DND-41 (cell line): ENCODE data around the gene UBR3.

Source experiments
- ATAC-seq: fragments of 200-7000 bp; cut with Tn5 transposase; 3 replicates; pipeline ENCODE4 v1.9.1; 2021; ENCODE audit warnings: low read depth; ENCODE audit not compliant: insufficient read depth
- DNase-seq: peaks from one replicate; pipeline ENCODE4 v3.0.0-alpha.2; 2020
- H2AFZ ChIP-seq: 2 replicates; pipeline ENCODE4 v1.6.0; 2012; ENCODE audit warnings: low read depth, low read length
- H3K27ac ChIP-seq: 2 replicates; pipeline ENCODE4 v1.5.1; 2012; ENCODE audit warnings: low read length, inconsistent platforms
- H3K27me3 ChIP-seq: fragments of 200-600 bp; sonication (generic); 2 replicates; pipeline ENCODE4 v1.6.0; 2012; ENCODE audit warnings: low read length, mild to moderate bottlenecking, inconsistent platforms; ENCODE audit not compliant: insufficient read depth, poor library complexity
- H3K36me3 ChIP-seq: 2 replicates; pipeline ENCODE4 v1.5.1; 2012; ENCODE audit warnings: low read length, inconsistent platforms; ENCODE audit not compliant: insufficient read depth
- H3K4me1 ChIP-seq: 2 replicates; pipeline ENCODE4 v1.5.1; 2012; ENCODE audit warnings: mild to moderate bottlenecking, low read length; ENCODE audit not compliant: insufficient read depth
- H3K4me2 ChIP-seq: 2 replicates; pipeline ENCODE4 v1.6.0; 2012; ENCODE audit warnings: mild to moderate bottlenecking, moderate library complexity, low read length, inconsistent platforms; ENCODE audit not compliant: insufficient read depth
- H3K4me3 ChIP-seq, 2 experiments: fragments of 200-600 bp in 1 of 2; shearing (Covaris generic) in 1 of 2; 2 replicates each; pipeline ENCODE4 v1.5.1; 2012 to 2016; ENCODE audit warnings: inconsistent platforms in 2 of 2, low read length in 2 of 2, mild to moderate bottlenecking in 2 of 2, low read depth in 1 of 2, moderate library complexity in 1 of 2
- H3K79me2 ChIP-seq: 2 replicates; pipeline ENCODE4 v1.6.0; 2012; ENCODE audit warnings: low read length, inconsistent platforms; ENCODE audit not compliant: insufficient read depth
- H3K9ac ChIP-seq: 2 replicates; pipeline ENCODE4 v1.6.0; 2012; ENCODE audit warnings: low read depth, mild to moderate bottlenecking, inconsistent platforms, low read length, moderate library complexity
- H3K9me3 ChIP-seq: 2 replicates; pipeline ENCODE4 v1.5.1; 2012; ENCODE audit warnings: low read length, moderate library complexity, mild to moderate bottlenecking, inconsistent platforms; ENCODE audit not compliant: insufficient read depth, severe bottlenecking
- H4K20me1 ChIP-seq: 2 replicates; pipeline ENCODE4 v1.6.0; 2012; ENCODE audit warnings: low read length; ENCODE audit not compliant: insufficient read depth
- CTCF ChIP-seq: IDR thresholded peaks from 2 replicates; pipeline ENCODE4 v1.5.1; 2012; ENCODE audit warnings: borderline replicate concordance, low read length, moderate library complexity, mild to moderate bottlenecking; ENCODE audit not compliant: poor library complexity, severe bottlenecking; ENCODE audit errors: extremely low read depth
- EZH2 ChIP-seq: IDR thresholded peaks from 3 replicates; pipeline ENCODE4 v1.6.1; 2012; ENCODE audit warnings: borderline replicate concordance, low read depth, mild to moderate bottlenecking, moderate library complexity, low read length, inconsistent platforms; ENCODE audit not compliant: severe bottlenecking

The UBR3 gene

GRCh38 chr2:170017860-170018532, 190.7 kb downstream of the UBR3 start:
- no peak for ATAC-seq
- no peak for TF ChIP-seq CTCF
- TF ChIP-seq EZH2, result no peak

GRCh38 chr2:170019060-170019805, 192.0 kb downstream of the UBR3 start:
- Histone ChIP-seq H4K20me1 (no peaks in the 10 kb centered on the region), H3K4me1 (no peaks in the 10 kb centered on the region), H3K9ac (no peak overlapping the region), H3K79me2 (no peaks in the 10 kb centered on the region), H3K4me3 (no peak overlapping the region), H3K27ac (no peak overlapping the region), H2AFZ (no peak overlapping the region), H3K9me3 (no peaks in the 10 kb centered on the region), H3K27me3 (no peaks in the 10 kb centered on the region), H3K4me2 (no peak overlapping the region), H3K36me3 (peaks cover 16% of the 10 kb centered on the region; the same call in 1 of the 2 replicates)
- no peak for DNase-seq
- no peak for TF ChIP-seq CTCF
- no peak for TF ChIP-seq EZH2
- ATAC-seq, result no peak

More at GRCh38 chr2:170017860-170018532, 190.7 kb downstream of the UBR3 start:
- Histone ChIP-seq H2AFZ (no peak overlapping the region), H3K4me3 (no peak overlapping the region), H3K4me2 (no peak overlapping the region), H3K27me3 (no peaks in the 10 kb centered on the region), H3K9me3 (no peaks in the 10 kb centered on the region), H3K27ac (no peak overlapping the region), H3K9ac (no peak overlapping the region), H4K20me1 (no peaks in the 10 kb centered on the region), H3K4me1 (no peaks in the 10 kb centered on the region), H3K36me3 (peaks cover 15% of the 10 kb centered on the region; the same call in 1 of the 2 replicates), H3K79me2 (no peaks in the 10 kb centered on the region)
- DNase-seq, result no peak

- Histone ChIP-seq H3K4me1 (no peaks in the 10 kb centered on the region), H3K27ac (no peak overlapping the region), H3K36me3 (peaks cover 16% of the 10 kb centered on the region; the same call in 1 of the 2 replicates), H2AFZ (no peak overlapping the region), H3K4me3 (no peak overlapping the region), H4K20me1 (no peaks in the 10 kb centered on the region), H3K9me3 (no peaks in the 10 kb centered on the region), H3K9ac (no peak overlapping the region), H3K4me2 (no peak overlapping the region), H3K27me3 (no peaks in the 10 kb centered on the region), H3K79me2 (no peaks in the 10 kb centered on the region)
- TF ChIP-seq EZH2 (no peak), CTCF (no peak)
- no peak for DNase-seq
- no peak for ATAC-seq
Measured at GRCh38 chr2:170020777-170021176, 193.5 kb downstream of the UBR3 start.
